HG03354 (cell line): ENCODE results near the gene SGIP1.

Experiments
- ATAC-seq: cut with Tn5 transposase; IDR thresholded peaks from one replicate; pipeline ENCODE4 v1.9.1; 2021; ENCODE audit warnings: mild to moderate bottlenecking; ENCODE audit not compliant: unreplicated experiment, poor library complexity, severe bottlenecking

The SGIP1 gene

DNA sequence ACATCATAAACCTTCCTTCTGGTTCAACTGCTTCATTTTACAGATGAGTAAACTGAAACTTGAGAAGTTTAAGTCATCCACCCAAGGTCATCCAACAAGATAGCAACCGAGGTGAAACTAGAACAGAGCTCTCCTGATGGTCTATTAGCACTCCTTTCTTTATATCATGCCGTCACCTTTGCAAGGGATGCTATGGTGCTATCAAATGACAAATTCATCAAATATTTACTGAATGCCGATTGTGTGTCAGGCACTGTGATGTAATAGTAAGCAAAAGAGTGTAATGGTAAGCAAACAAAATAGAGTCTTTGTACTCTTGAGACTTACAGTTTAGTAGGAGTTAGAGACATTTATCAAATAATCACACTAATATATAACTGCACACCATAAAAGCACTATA is 14.0 kb upstream of the SGIP1 start:
- no peak for ATAC-seq

DNA sequence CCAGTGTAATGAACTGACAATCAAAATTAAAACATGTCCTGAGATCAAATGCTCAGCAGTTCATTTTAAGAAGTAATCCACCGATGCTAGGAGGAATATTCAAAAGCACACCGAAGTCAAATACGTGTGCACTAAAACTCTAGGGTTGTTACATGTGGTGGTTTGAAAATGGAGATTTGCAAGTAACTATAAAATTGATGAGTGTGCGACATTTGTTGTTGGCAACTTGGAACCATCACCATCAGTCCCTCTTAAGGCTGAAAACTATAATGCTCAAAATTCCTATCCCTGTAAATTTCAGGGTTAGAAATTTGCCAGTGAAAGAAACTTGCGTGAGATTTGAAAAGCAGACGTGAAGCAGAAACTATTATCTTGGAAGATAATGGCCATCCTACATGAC is 13.3 kb upstream of the SGIP1 start:
- ATAC-seq = no peak

DNA sequence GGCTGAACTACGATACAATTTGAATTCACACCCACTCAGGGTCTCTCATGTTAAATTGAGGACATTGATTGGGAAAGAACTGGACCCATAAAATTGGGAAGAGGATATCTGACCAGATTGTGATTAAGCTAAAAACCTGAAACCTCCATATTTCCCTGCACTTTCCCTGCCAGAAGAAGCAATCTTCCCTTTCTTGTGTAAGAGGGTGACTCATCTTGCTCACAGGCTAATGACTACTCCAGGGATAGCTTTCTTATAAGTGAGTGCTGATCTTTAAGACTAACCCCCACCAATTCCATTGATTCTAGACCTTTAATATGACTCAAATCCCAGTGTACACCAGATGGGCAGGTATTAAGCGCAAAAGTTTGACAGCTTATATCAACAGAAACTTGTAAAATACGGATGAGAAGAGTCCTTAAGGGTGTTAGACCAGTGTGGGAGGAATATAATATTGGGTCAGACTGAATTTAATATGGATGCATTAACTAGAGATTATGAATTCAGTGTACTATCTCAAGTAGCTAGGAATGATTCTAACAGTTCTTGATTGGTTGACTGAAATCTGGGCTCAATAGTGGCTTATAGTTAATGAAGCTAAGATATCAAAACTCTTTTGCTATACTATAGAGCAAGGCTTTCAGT is 12.1 kb upstream of the SGIP1 start:
- no peak for ATAC-seq

DNA sequence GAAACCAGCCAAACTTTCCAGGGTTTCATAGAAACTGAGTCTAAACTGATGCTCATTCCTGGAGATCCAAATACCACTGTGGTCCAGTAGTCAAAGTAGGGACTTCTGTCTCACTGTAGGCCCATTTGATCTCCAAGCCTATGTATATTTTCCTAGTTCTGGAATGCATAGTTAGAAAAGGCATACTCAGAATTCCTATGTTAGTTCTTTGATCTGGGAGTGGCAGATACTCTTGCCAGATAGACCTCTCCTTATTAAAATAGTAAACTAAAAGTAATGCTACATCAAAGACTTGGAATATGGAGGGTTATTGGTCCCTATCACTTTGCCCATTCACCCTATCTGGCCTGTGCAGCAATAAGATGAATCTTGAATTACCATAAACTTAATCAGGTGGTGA is 10.4 kb upstream of the SGIP1 start:
- no peak for ATAC-seq

DNA sequence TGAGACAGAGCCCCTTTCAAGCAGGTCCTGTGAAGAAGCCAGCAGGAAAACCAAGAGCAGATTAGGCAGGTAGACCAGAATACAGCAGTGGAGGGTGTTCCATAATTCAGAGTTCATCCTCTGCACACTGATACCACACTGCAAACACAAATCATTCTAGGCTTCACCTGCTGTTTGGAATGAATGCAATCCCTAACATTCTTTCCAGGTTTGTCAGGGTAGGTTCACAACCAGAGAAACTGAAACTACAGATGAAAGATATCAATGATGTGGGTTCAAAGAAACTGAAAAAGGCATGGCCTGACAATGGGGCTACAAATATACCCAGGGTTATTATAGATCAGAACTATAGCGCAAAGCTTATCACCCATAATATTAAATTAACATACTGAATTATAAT is 8.9 kb upstream of the SGIP1 start:
- ATAC-seq = no peak

DNA sequence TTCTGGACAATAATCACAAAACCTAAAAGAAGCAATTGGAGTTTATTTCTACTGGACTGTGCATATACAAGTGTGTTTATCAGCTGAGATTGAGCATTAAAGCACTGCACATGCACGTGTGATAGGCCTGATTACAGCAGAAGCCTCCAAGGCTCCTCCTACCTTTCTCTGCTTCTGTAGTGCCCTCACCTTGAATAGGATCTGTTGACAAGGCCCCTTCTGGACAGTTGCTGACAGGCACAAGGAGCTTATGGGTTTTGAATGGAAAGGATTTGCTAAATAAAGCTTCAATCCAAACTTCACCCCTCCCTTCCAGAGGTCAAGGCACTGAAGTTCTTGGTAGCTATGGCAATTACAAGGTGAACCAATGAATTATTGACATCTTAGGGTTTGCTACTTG is 7.9 kb upstream of the SGIP1 start:
- ATAC-seq = no peak

DNA sequence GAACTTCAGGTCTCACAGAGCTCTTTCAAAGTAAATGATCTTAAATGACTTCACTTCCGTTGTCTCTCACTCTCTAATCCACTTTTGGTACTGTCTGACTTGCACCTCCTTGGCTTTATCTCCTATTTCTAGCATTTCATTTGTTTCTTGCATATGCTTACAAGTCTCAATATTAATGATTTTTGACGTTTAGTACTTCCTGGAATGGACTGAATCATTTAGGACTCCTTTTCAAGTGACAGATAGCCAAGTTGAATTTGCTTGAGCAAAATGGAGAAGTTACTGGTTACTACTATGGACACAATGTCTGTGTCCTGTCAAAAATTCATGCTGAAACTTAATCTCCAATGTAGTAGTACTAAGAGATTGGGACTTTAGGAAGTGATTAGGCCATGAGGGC is 7.0 kb upstream of the SGIP1 start:
- no peak for ATAC-seq

DNA sequence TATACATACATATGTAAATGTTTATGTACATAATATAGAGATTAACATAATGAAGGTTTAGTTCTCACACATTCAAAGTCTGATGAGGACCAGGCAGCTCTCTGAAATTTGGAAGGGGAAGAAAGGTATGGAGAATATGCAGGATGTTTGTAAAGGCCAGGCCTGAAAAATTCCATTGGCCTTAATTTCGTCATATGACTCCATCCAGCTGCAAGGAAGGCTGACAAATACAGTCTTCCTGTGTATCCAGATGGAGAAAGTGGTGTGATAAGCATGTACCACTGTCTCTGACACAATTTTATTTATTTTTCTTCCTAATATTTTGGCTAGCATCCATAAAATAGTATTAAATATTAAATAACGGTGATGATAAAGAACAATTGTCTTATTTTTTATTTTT is 6.3 kb upstream of the SGIP1 start:
- ATAC-seq = no peak

DNA sequence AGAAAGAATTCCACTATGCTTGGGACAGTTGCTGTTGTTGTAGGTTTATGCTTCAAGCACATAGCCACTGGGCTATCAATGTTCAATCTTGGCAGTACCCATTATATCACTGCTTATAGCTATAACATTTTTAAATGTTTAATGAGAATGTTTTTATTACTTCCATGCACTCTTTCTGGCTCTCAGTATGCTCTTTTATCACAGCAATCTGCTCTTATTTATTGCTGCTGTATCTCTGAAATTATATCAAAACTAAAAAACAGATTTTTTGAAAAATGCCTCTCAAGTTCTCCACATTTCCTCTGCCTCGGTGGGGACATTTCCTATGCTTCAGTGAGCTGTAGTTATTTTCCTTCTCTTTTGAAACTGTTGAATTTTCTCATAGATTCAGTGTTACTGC is 5.4 kb upstream of the SGIP1 start:
- no peak for ATAC-seq

DNA sequence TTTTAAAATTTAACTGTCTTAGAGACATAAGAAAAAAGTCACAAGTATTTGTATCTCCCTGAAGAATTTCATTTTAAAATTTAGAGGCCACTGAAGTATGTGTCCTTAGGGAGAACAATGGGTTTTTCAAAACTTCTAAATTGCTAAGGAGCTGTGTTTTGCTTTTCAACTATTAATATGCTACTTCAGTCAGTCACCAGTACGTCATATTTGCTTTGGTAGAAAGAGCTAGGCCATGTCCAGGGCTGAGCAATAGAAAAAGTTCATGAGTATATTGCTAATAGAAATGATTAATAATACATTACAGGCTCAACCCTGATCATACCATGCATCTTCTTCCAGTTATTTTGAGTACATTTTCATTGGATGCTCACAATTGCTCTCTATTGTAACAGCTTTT is 1.7 kb upstream of the SGIP1 start:
- no peak for ATAC-seq

DNA sequence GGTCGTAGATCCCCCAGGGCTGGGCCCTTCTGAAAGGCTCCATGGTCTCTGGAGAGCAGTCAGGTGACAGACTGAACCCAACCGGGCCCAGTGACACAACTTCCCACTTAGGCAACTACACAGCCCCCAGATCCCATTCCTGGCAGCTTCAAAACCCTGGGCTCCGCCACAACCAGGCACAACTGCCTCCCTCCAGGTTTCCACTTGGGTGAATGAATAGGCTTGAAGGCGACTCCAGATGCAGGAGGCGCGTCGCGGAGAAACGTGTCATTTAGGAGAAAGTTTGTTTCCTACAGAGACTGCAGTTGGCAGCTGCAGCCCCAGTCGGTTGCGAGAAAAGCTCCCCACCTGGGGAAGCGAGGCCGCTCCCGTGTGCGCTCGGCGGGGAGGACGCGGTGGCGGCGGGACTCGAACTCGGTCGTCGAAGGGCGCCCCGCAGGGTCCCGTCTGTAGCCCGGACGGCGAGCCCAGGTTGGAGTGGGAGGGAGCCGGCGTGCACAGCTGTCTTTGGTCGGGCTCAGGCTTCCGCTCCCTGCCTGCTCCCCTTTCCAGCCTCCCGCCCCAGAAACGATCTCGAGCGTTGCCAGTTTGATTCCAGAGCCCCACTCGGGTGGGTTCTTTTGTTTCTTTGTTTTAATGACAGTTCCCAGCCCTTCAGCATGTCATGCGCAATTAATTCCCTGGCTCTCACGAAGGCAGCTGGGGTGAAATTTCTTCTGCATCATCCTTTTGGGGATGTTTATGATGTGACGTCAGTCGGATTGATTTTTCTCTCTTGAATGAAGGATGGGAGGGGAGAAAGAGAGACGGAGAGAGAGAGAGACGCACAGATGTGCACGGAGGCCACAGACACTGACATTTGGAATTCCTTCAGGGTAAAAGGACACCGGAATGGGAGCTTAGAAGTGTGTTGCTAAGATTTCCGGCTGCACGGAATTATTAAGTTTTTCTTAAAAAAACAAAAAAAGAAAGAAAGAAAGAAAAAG is 862 bp upstream of the SGIP1 start:
- ATAC-seq = no peak

DNA sequence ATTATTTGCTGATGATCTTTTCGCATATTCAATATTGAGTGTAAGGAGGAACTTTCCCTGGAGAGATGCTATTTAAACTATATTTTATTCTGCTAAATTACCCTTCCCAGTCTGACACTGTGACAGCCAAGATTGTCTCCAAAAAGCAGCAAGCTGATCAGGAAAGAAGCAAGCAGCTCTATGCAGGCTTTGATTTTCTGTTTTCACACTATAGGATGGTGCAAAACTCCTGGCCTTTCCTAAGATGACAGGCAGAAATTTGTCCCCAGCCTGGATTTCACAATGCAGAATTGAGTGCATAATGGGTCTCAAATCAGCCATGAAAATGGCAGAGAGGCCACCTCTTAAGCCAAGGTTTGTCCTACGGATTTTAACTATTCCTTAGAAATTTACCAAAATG is 1.1 kb downstream of the SGIP1 start:
- ATAC-seq = no peak

DNA sequence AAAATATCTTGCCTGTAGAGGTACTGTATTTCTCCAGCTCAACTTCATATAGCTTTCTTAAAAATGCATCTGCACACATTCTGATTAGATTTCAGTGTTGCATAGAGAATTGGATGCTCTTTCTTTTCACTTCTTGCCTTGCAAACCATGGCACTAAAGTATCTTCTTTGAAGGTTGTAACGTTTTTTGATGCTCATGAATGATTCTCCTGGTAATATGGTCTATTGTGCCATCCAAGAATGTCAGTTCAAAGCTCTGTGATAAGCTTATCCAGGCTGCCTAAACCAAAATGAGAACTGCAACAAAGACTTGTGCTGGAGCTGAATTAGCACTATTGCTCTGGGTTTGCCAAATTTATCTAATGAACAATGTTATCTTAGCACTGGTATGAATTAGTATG is 1.9 kb downstream of the SGIP1 start:
- ATAC-seq = no peak

DNA sequence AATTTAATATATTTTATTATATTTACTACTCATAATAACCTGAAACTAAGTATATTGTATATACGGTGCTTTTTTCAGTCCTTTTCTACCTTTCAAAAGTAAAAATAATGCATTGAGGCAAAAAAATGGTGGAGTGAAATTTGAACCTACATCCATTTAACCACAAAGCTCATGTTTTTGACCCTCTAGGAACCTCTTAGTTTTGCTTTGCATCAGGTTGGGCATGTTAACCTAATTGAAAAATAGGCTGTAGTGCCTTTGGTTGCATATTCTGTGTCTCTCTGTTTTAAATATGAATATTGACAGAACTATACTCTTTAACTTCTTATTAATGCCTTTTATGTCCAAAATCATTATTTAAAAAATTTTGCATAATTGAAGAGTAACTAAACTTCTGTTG is 3.8 kb downstream of the SGIP1 start:
- no peak for ATAC-seq

DNA sequence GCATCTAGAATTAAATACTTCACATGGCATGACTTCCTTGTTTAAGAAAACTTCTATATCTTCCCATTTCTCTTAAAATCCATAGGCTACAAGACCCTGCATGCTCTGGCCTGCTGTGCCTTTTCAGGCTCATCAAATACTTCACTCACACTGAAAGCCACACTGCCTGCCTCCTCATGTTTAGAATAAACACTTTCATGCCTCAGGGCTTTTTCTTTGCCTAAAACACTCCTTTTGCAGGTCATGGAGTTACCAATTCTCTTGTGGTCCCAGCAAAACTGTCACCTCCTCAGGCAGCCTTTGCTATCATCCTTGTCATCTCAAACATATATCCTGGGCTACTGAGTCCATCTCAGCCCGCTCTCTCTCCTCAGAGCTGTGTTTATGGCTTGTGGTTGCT is 5.5 kb downstream of the SGIP1 start:
- no peak for ATAC-seq

DNA sequence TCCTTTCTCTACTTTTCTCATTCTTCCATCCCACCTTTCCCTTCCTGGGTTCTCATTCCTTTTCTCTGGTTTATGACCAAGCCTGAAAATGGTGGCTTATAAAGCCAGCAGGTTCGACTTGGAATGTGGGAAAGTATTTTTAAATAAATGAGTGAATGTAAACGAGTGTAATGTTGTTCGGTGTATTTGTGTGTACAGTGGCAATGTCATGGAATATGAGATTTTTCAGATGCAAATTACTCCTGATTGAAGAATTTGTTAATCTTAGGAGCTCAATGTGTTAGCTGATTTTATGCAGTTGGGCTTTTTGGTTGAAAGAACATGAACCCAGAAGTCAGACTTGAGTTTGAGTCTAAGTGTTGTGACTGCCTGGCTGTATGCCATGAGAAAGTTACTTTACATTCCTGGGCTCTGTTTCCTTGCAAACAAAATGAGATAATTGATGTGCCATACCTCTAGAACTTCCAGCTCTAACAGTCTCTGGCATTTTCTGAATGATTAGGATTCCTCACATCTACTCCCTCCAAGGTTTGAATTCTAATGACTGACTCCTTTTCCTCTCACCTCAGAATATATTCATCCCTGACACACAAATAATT is 6.6 kb downstream of the SGIP1 start:
- no peak for ATAC-seq

DNA sequence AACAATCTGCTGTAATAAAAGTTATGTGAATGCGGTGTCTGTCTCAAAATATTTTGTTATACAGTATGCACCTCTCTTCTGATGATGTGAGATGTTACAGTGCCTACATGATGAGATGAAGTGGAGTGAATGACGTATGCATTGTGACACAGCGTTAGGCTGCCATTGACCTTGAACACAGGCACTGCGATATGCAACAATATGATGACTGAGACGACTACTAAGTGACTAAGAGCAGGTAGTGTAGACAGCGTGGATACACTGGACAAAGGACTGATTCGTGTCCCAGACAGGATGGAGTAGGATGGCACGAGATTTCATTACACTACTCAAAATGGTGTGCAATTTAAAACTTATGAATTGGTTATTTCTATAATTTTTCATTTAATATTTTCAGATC is 8.4 kb downstream of the SGIP1 start:
- no peak for ATAC-seq

DNA sequence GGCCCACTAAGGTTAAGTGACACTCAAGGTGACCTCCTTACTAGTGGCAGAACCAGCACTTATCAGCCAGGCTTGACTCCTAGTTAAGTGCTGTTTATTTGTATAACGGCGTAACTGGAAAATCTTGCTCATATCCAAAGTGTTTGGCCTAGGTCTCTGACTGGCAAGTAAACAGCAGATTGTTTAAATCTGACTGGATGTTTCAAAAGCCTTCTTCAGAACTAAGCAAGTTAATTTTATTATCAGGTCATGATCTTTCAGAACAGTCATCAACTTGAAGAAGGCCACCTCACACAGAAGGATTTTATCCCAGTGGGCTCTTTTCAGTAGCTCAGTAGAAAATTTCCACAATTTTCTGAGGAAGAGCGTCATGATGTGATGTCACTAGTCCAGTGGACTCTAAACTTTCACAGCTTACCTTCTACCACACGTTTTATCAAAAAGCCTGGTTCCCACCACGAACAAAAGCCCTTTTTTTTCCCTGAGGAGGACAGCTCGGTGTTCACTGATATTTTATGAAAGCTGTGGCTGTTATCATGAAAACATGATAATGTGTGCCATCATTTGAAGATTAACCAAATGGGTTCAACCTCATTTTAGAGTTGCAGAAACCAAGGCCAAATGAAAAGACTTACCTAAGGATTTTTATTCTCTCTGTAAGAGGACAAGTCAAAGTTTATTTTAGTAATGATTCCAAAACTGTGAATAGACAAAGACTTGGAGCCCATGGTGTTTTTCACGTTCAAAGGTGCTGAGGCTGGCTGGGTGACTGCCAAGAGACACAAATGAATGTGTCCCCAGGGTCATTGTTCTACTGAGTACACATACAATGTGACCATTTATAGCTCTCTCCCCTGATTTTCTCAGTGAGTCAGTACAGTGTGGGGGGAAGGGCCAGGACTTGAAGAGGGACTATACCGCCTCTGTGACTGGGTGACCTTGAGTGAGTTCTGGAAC is 9.1 kb downstream of the SGIP1 start:
- ATAC-seq = no peak

DNA sequence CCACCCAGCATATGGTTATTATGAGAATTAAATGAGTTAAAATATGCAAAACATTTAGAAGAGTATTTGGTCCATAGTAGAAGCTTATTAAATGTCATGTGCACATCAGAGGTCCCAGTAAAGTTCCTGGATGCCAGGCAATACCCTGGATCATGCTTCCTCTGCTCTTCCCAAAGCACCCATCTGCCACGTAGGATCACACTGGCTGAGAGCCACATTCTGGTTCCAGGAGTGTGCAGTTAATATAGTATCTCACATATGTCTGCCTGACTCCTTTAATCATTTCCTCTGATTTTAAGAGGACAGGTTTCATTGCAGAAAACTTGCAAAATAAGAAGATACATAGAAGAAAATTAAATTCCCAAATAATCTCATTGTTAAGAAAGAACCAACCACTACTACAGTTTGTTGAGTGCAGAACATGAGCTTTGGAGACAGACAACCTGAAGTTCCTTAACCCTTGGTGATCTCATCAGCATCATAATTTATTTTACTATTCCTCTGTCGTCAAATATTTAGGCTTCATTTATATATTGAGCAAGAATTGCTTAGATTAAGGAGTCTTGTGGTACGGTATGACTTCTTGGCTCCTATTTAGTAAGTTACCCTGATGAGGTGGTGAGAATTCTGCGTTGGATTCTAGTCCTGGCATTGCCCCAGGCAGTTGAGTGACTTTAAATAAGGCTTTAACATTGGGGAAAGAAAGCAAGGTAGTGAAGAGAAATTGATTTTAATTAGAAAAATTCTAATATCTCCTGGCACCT is 12.3 kb downstream of the SGIP1 start:
- no peak for ATAC-seq
